ENCODE data around the gene DOK1.

Gene DOK1

DNA sequence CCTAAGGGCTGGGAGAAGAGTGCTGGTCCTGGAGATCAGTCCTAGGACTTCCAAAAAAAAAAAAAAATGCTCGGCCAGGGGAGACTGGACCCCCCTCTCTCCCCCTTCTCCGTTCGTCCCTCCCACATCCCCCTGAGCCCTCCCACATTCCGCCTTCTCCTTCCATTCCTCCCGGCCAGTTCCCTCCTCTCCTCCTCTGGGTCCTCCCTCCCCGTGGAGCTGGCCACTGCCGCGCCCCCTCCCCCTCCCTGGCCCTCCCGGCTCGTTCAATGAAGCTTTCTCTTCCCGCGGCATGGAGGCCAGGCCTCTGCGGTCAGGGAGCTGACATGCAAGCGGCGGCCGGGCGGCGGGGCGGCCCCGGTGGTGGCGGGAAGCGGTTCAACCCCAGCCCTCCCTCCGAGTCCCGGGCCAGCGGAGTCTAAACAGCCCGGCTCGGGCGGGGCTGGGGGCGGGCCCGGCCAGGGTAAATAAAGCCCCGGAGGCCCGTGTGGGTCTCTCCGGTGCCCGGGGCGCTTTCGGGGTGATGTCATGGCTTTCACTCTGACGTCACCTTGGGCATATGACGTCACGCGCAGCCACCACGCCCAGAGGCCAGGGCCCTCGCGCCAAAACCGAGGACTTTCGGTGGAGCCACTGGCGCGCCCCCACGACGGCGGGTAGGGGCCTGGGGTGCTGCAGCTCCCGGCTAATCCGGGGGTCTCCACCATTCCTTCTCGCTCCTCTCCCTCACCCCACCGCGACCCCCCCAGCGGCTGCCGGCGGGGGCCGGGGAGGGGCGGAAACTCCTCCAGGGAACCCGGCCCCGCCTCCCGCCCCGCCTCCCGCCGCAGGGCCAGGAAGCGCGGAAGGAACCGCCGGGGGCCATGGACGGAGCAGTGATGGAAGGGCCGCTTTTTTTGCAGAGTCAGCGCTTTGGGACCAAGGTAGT, at the start of gene DOK1, which contains the start of gene LOXL3:
TSS of gene DOK1 (plus strand) at position 829 of the 928 bp plus-strand sequence. CDS start at position 864, 35 bp downstream.
TSS of gene LOXL3 (minus strand) at position 51 of the 928 bp plus-strand sequence. CDS start 1,308 bp downstream, outside the sequence.
- DNase-seq (ENCODE audit: low read depth) = no peak

DNA sequence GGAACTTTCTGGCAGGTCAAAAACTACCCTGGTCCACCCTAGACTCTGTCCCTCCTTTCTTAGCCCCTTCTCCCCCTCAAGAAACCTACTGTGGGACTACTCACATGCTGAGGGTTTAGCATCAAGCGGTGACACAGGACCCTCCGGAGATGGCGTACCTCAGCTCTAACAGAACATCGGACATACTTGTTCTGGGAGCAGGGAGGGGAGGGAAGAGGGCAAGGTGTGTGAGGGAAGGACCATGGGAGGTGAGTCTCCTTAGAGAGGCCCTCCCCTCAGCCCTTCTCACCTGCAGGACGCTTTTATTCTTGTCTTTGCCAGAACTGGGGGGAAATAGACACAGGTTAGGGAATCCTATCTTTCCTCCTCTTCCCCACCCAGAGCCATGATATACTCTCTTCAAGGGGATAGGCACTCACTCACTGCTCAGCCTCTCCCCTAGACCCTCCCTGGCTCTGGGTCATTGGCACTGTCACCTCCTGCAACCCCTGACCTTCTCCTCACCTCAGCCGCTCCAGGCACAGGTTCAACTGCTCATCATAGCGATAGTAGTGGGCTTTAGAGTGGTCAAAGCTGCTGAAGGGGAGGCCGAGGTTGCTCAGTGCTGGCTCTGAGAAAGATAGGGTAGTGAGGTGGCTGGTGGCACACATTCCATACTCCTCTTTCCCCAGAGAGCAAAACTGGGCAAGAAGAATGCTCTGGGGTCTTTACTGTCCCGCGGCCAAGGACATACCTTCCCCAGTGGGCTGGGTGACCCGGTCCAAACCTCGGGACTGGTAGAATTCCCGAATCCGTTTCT, 48.9 kb upstream of the DOK1 start:
- no peak for DNase-seq (ENCODE audit: low read depth)

DNA sequence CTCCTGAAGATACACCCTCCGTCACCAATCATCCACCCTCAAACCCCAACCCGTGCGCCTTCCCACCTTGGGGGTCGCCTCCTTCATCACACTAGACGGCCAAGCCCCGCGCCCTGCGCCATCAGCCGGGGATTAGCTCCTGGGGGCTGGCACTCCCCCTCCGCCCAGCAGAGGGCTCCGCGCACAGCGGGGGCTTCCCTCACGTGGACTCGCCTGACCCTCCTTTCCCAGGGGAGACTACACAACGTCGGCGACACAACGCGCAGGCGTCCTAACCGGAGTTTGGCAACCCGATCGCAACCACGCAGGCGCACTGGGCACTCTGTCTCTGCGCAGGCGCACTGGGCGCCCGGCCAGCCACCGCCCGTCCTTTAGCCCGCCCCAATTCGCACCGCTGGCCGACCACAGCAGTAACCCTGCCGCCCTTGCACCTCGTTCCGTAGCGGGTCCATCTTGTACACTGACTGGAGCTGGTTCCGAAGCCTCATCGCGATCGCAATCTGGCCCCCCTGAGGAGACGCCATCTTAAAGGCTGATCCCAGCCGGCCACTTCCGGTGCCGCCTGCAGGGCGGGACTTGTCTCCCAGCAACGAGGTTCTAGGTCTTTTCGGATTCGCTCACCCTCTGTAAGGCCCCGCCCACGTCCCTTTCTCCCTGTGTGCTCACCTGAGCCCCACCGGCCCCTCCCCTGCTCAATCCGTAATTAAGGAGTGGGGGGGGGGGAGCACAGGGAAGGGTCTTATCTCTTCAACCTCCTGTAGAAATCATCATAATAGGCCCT, 47.2 kb upstream of the DOK1 start, which contains the start of gene PCGF1:
TSS of gene PCGF1 (minus strand) at position 551 of the 781 bp plus-strand sequence. CDS start at position 524, 27 bp downstream.
- peak; percentile 95 for DNase-seq (ENCODE audit: low read depth)

DNA sequence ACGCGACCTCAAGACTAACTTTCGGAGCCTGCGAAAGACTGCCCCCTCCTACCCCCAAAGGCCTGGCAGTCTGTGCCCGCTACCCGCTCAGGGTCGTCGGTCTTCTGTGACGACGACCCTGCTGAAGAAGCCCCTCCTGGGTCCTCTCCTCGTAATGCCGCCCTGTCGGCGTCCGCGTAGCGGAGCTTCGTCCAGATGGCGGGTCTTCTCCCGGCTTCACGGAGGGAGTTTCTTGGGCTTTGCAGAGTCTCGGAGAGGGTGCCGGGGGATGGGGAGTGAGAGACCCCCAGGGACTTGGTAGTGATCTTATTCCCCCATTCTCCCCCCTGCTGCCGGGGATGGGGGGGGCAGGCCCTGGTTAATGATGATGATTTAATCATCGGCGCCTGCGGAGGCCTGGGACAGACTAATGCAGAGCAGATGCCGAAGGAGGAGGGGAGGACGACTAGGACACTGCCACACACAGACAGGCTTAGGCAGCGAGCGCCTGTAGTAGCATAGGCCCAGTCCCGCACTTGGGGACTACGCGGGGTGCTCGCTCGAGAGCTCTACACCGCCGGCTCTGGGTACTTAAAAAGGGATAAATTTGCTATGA, 46.5 kb upstream of the DOK1 start:
- DNase-seq (ENCODE audit: low read depth) = no peak

DNA sequence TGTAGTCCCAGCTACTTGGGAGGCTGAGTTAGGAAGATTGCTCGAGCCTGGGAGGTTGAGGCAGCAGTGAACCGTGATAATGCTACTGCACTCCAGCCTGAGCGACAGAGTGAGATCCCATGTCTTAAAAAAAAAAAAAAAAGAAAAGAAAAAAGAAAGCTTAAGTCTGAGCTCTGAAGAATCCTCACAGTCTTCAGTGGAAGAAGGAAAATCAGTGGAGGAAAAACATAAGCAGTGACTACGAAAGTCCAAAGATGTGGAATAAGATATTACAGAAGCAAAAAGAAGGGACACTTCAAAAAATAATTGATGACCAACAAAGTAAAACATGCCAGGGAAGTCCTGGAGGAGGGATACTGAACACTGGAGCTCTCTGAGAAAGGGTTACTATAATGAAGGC, 44.2 kb upstream of the DOK1 start:
- DNase-seq (ENCODE audit: low read depth) = no peak

DNA sequence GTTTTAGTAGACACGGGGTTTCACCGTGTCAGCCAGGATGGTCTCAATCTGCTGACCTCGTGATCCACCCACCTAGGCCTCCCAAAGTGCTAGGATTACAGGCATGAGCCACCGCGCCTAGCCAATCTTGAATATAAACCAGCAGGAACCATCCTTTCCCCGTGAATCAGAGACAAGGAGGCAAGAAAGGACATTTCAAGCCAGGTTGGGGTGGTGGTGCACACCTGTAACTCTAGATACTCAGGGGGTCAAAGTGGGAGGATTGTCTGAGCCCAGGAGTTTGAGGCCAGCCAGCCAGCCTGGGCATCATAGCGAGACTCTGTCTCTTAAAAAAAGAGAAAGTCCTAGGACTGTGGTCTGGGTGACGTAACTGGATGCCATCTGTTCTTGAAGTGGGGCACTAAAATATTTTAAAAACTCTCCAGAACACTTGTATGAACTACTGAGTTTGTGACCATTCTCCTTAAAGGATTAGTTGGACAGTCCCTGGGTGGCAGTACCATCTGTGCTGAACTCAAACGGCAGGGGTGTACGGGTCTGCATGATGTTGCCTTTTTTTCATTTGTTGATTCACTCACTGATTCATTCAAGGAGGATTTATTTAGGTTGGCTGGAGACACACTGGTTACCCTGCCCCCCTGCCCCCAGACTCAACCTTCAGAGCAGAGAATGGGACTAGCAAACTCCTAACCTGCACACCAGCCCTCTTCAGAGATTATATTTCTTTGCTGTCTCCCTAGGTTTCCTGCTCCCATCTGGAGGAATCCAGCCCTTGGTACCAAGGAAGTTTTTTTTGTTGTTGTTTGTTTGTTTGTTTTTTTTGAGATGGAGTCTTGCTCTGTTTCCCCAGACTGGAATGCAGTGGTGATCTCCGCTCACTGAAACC, 43.2 kb upstream of the DOK1 start:
- DNase-seq (ENCODE audit: low read depth) = no peak

DNA sequence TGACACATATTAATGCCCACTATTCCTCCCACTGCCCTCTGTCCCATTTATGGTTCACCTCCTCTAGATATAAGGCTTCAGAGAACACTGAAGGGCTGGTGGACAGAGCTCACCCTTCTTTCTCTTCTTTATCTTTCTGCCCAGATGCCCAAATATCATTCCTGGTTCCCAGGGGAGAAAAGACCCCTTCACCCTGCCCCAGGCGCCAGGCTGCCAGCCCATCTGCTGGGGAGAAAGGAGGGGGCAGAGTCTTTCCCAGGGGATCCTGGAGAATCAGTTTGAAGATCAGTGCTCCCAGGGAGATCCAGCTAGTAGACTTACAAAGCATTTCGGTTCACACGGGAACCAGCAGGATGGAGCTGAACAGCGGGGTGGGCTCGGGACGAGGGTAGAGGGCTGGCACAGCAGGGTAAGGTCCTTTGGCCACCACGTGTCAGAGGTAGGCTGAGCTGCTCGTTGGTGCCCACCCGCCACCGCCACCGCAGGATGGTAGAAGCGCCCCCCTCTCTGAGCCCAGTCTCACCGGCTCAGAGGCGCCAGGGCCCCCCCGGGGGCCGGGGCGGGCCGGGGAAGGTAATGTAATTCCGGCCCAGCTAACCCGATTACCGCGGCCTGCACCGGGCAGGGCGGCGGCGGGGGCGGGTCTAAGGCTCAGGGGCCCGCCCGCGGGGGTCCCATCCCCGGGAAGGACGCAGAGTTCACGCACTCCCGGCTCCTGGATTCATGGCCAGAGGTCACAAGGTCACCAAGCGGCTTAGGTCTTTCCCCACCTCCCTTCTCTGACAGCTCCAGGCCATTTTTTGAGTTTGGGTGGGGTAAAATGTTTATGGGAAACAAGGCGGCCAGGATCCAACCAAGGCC, 41.5 kb upstream of the DOK1 start:
- DNase-seq (ENCODE audit: low read depth) = no peak

DNA sequence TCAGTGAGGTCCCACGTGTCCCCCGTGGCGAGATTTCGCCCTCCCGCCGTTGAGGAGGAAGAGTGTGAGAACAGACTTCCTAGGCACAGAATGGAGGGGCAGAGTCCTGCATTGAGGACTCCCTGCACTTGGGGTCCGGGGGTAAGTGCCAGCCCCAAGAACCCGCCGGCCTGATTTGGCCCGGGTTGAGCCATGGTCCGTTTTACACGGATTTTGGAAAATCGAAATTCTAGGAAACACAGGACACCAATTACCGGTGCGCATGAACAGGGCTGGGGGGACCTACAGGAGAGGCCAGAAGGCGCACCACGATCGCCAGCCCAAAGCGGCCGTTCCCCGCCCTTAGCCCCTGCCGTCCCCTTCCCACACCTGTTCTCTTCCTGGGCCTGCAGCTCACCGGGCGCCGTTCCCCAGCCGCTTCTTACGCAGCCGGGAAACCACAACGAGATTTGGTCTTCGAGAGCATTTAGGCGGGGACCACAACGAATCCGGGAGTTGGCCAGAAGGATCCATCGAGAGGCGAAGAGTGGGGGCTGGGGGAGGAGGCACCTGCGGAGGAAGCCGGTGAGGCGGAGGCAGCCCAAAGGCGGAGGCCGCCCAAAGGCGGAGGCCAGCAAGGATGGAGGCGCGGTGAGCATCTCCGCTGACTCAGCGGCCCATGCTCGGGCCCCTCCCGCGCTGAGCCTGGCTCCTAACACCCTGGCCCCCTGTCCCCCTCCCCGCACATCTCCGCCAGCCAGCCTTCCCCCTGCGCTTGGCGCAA, 40.7 kb upstream of the DOK1 start:
- no peak for DNase-seq (ENCODE audit: low read depth)

DNA sequence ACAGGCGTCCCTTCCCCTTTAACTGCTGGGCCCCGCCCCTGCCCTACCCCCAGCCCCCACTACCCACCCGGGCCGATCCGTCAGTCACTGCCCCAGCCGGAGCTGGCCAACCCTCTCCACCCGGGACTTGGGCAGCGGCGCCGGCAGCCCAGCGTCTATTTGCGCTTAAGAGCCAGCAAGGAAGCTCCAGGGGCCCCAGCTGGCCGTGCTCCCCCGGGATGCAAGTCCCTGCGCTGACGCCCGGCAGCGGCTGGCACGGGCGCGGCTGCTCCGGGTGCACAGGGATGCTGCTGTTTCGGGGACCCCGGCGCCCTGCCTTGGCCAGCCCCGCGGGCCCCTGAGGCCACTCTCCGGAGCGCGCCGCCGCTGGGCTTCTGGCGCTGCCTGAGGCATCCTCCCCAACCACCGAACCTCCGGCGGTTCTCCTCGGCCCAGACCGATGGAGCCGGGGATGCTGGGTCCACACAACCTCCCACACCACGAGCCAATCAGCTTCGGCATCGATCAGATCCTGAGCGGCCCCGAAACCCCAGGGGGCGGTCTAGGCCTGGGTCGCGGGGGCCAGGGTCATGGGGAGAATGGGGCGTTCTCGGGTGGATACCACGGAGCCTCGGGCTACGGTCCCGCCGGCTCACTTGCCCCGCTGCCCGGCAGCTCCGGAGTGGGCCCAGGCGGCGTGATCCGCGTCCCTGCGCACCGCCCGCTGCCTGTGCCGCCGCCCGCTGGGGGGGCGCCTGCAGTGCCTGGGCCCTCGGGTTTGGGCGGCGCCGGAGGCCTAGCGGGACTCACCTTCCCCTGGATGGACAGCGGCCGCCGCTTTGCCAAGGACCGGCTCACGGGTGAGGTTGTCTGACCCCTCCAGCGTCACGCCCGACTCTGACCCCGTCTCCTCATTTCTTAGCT, 39.9 kb upstream of the DOK1 start, which contains the start of gene TLX2:
TSS of gene TLX2 (plus strand) at position 83 of the 903 bp plus-strand sequence. CDS start at position 440, 357 bp downstream.
- DNase-seq (ENCODE audit: low read depth) = no peak

DNA sequence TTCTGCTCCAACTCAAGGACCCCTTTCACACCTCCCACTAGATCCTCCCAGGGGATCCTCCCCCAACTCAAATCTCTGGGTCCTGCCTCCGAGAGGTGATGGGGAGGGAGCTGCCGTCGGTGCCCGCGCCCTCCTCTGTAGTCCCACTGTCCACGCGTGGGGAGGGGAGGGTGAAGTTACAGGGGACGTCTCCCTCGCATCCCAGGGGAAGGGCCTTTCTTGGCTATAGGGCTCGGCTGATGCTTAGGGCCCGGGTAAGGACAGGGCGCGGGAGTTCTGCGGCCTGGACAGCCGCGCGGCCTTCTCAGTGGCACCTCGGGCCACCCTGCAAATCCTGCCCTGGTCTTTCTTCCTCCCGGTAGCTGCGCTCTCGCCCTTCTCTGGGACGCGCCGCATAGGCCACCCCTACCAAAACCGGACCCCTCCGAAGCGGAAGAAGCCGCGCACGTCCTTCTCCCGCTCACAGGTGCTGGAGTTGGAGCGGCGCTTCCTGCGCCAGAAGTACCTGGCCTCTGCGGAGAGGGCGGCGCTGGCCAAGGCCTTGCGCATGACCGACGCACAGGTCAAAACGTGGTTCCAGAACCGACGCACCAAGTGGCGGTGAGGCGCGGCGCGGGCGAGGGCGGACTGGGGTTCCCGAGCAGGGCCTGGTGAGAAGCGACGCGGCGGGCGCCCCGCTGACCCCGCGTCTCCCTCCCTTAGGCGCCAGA, 39.1 kb upstream of the DOK1 start:
- DNase-seq (ENCODE audit: low read depth) = no peak

DNA sequence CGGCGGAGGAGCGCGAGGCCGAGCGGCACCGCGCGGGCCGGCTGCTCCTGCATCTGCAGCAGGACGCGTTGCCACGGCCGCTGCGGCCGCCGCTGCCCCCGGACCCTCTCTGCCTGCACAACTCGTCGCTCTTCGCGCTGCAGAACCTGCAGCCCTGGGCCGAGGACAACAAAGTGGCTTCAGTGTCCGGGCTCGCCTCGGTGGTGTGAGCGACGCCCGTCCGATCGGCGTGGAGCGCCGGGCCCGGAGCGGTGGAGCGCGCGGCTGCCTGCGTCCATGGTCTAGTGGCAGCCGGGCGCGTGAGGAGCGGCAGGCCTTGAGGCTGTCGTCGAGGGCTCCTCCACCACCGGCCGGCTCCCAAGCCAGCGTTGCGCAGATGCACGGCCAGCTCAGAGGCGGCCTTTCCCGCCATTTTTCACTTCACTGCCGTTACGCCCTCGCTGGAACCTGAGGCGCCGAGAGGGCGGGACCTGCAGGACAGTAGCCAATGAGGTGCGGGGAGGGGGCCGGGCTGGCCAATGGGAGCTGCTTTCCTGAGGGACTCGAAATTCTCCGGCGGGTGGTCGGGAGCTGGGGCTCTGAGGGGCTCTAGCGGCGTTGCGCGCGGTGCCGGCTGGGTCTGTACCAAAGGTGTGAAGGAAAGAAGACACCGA, 38.4 kb upstream of the DOK1 start:
- no peak for DNase-seq (ENCODE audit: low read depth)

DNA sequence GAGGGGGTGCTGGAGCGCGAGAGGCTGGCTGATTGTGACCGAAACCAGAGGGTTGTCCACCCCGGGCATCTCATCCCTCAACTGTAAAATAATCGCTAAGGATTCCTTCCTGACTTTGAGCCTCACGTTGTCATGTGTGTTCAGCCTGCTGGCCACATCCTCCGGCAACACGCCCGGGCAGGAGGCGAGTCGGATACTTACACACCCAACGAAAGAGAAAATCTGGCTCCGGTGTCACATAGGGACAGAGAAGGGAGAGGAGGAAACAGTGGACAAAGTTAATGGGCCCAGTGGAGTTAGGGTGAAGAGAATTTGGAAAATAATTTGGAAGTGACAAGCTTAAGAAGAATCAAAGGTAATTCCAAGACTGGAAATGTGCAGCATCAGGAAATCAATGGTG, 37.9 kb upstream of the DOK1 start:
- DNase-seq (ENCODE audit: low read depth) = no peak

DNA sequence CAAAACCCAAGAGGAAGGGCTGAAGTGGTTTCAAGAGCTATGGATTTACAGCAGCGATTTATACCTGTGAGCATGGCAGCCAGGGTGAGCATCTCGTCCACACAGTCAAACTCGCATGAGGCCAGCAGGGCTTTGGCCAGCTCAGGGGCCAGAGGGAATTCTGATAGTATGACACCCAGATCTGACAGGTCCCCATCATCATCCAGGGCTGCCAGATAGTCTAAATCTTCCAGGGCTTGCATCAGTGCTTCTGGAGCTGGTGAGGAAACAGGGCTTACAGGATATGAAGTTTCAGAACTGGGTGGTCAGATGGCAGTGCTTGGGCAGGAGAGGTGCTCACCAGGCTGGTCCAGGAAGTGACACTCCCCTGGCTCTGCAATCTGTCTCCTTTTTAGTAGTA, 32.0 kb upstream of the DOK1 start:
- no peak for DNase-seq (ENCODE audit: low read depth)

DNA sequence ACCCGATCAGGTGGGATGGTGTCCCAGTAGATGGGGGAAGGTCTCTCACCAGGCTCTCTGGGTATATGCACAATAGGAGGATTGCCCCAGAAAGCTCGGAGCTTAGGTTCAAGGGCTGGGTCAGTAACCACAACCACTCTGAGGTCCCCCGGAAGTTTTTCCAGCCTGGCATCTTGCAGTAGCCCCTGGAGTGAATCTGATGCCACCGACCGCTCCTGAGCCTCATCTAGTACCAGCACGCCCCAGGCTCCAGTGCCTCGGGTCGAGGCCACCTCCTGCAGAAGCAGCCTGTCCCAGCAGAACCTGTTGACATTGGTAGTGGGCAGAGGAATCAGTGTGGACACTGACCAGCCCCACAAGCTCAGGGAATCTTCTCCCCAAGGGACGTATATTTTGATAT, 30.5 kb upstream of the DOK1 start:
- DNase-seq (ENCODE audit: low read depth) = no peak

DNA sequence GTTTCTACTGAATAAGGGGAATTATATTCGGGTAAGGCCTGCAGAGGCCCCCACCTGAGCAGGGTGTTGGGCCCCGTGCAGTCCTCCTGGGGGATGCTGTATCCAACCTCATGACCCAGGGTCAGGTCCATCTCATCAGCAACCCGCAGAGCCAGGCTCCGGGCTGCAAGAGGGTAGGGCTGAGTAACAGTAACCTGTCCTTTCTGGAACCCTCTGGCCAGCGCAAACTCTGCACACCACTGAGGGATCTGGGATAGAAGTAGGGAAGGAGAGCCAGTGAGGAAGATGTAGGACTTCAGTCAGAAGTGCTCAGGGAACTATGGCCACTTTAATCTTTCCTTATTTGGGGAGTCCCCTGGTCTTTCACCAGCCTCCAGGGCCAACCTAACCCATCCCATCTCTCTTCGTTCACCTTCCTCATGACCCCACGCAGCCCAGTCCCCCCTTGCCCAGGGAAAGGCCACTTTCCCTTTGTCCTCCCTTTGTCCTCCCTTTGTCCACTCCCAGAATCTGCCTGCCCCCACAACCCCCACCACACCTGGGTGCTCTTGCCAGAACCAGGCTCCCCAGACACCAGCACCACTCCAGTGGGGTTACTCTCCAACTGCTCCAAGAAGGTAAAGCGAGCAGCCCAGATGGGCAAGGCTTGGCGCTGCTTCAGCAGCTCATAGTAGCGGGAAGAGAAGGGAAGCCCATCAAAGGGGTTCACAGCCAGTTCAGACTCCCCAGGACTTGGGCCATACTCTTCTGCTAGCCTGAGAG, 29.4 kb upstream of the DOK1 start:
- DNase-seq (ENCODE audit: low read depth) = no peak
